ENCODE results near the gene LMF2.

LMF2 gene

DNA sequence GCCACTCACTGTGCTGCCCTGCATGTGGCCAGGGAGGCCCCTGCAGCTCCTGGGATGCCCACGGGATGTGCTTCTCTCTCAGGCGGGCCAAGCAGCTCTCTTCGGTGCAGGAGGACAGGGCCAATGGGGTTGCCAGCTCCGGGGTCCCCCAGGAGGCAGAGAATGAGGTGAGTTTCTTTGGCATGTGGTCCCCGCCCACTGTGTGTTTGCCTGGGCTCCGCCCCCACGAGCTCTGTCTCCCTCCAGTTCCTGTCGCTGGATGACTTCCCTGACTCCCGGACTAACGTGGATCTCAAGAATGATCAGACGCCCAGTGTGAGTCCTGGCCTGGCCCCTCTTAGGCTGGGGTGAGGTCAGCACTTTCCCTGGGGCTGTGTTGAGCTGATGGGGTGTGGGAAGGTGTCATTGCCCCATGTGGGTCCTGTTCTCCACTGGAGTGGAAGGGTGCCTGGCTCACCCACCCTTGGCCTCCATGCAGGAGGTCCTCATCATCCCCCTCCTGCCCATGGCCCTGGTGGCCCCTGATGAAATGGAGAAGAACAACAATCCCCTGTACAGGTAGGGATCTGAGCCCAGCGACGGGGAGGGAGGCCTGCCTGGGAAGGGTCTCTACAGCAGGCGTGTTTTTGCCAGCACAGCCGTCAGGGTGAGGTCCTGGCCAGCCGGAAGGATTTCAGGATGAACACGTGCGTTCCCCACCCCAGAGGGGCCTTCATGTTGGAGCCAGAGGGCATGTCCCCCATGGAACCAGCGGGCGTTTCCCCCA lies 10.2 kb upstream of the LMF2 start:
- DNase-seq (ENCODE audit: low read depth) = no peak
- TF ChIP-seq MYC (IDR thresholded peaks at IDR 0.05; ENCODE audit: low read depth, low read length) (no peak), POLR2A (IDR thresholded peaks at IDR 0.05; ENCODE audit: extremely low read depth, insufficient read length) (no peak)
- TF ChIP-seq, protein P1, sequence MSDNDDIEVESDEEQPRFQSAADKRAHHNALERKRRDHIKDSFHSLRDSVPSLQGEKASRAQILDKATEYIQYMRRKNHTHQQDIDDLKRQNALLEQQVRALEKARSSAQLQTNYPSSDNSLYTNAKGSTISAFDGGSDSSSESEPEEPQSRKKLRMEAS (IDR thresholded peaks at IDR 0.05; ENCODE audit: low read depth, low read length) = no peak
- TF ChIP-seq, protein P2, sequence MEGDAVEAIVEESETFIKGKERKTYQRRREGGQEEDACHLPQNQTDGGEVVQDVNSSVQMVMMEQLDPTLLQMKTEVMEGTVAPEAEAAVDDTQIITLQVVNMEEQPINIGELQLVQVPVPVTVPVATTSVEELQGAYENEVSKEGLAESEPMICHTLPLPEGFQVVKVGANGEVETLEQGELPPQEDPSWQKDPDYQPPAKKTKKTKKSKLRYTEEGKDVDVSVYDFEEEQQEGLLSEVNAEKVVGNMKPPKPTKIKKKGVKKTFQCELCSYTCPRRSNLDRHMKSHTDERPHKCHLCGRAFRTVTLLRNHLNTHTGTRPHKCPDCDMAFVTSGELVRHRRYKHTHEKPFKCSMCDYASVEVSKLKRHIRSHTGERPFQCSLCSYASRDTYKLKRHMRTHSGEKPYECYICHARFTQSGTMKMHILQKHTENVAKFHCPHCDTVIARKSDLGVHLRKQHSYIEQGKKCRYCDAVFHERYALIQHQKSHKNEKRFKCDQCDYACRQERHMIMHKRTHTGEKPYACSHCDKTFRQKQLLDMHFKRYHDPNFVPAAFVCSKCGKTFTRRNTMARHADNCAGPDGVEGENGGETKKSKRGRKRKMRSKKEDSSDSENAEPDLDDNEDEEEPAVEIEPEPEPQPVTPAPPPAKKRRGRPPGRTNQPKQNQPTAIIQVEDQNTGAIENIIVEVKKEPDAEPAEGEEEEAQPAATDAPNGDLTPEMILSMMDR (IDR thresholded peaks at IDR 0.05; ENCODE audit: low read depth, low read length) = no peak
- H3K4me3 ChIP-seq (ENCODE audit: low read depth, low read length) = no peak overlapping the region

DNA sequence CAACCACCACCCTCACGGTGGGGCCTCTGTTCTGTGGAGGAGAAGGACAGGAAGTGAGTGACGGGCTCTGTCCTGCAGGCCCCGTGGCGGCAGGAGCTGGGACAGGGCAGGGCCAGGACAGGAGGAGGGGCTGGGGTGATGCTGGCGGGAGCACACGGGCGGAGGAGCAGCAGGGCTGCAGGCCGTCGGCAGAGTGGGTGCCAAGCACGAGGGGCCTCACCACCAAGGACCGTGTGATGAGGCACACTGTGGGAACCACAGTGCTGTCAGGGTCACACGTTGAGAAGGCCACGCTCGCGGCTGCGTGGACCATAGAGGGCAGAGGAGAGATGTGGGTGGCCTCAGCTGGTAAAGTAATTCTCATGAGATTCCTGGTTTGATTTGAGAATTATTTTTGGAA lies 9.4 kb upstream of the LMF2 start:
- DNase-seq (ENCODE audit: low read depth) = no peak
- TF ChIP-seq POLR2A (IDR thresholded peaks at IDR 0.05; ENCODE audit: extremely low read depth, insufficient read length) (no peak), MYC (IDR thresholded peaks at IDR 0.05; ENCODE audit: low read depth, low read length) (no peak)
- TF ChIP-seq, protein P2 (IDR thresholded peaks at IDR 0.05; ENCODE audit: low read depth, low read length) = no peak
- H3K4me3 ChIP-seq (ENCODE audit: low read depth, low read length) = no peak overlapping the region

DNA sequence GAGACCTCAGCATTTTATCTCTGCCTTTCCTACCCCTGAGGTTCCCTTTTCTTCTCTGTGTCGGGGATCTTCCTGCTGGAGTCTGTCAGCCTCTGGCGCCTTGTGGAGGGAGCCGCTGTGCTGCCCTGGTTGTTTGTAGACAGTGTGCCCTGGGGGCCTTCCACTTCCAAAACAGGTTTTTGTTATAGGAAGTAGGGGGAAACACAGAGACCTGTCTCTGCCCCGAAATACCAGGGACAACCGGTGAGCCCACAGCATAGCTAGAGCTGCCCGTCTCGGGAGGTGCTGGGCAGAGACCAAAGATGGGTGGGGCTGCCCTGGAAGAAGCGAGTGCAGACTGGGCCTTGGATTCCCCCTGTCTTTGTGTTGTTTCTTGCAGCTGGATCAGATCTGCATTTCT lies 8.6 kb upstream of the LMF2 start:
- no peak for DNase-seq (ENCODE audit: low read depth)
- no peak for TF ChIP-seq POLR2A (IDR thresholded peaks at IDR 0.05; ENCODE audit: extremely low read depth, insufficient read length)
- TF ChIP-seq, protein P1 (IDR thresholded peaks at IDR 0.05; ENCODE audit: low read depth, low read length) = no peak
- TF ChIP-seq, protein P2 (IDR thresholded peaks at IDR 0.05; ENCODE audit: low read depth, low read length) = no peak
- H3K4me3 ChIP-seq (ENCODE audit: low read depth, low read length) = no peak overlapping the region

DNA sequence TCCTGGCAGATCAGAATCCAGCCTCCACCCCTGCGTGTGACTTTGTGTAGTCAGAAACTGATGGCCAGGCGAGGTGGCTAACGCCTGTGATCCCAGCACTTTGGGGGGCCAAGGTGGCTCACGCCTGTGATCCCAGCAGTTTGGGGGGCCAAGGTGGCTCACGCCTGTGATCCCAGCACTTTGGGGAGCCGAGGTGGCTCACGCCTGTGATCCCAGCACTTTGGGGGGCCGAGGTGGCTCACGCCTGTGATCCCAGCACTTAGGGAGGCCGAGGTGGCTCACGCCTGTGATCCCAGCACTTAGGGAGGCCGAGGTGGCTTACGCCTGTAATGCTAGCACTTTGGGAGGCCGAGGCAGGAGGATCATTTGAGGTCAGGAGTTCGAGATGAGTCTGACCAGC lies 5.7 kb upstream of the LMF2 start:
- no peak overlapping the region for H3K4me3 ChIP-seq (ENCODE audit: low read depth, low read length)
- no peak for TF ChIP-seq MYC (IDR thresholded peaks at IDR 0.05; ENCODE audit: low read depth, low read length)
- no peak for TF ChIP-seq POLR2A (IDR thresholded peaks at IDR 0.05; ENCODE audit: extremely low read depth, insufficient read length)
- TF ChIP-seq, protein P1 (IDR thresholded peaks at IDR 0.05; ENCODE audit: low read depth, low read length) = no peak
- TF ChIP-seq, protein P2 (IDR thresholded peaks at IDR 0.05; ENCODE audit: low read depth, low read length) = no peak
- DNase-seq (ENCODE audit: low read depth) = no peak

DNA sequence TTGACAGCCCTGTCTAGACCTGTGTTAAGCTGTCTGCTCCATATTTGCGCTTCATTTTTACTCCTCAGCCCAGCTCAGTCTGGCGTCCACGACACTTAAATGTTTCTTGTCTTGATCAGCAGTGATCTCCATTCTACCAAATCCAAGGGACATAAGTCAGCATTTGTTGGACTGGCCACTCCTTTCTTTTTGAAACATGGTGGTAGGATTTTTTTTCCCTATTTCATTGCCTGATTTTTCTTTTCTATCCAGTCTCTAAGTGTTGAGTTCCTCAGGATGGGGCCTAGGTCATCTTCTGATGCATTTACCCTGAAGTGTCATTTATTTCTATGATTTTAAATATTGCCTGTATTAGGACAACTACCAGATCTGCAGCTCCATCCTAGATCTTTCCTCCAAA lies 1.4 kb upstream of the LMF2 start:
- H3K4me3 ChIP-seq (ENCODE audit: low read depth, low read length) = peak overlapping the region; percentile 74
- TF ChIP-seq POLR2A (IDR thresholded peaks at IDR 0.05; ENCODE audit: extremely low read depth, insufficient read length) (no peak), MYC (IDR thresholded peaks at IDR 0.05; ENCODE audit: low read depth, low read length) (no peak)
- TF ChIP-seq, protein P2 (IDR thresholded peaks at IDR 0.05; ENCODE audit: low read depth, low read length) = no peak
- TF ChIP-seq, protein P1 (IDR thresholded peaks at IDR 0.05; ENCODE audit: low read depth, low read length) = no peak
- no peak for DNase-seq (ENCODE audit: low read depth)

Data from NB4 (cell line).